Measurements from ENCODE around the gene C3orf22.

Gene C3orf22

DNA sequence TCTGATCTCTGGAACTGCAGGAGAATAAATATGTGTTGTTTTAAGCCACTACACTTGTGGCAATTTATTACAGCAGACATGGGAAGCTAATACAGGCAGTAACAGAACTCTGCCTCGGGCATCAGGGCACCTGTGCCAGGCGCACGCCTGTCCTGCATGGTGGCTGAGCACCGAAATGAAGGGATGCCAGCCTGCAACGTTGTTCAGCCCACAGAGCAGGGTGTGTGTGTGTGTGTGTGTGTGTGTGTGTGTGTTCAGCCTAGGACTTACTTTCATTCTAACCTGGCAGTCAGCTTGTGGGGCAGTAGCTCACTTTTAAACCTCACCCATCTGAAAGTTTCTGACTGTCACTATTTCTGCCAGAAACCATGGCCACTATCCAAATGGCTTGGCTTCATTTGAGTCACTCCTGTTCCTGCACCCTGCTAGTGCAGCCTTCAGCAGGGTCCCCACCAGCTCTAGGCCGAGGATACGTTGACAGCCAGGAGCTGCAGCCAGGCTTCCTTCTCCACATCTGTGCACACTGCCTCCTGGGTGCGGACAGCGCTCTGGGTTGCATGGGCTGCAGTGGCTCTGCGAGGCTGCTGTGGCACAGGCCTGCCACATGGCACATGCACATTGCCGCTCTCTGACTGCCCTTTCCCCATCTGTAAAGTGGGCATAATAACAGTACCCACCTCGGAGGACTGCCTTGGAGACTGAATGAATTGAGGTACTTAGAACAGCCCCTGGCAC lies 45.6 kb downstream of the C3orf22 start:
- DNase-seq (ENCODE audit: low read depth in 2 of 2) = no peak

DNA sequence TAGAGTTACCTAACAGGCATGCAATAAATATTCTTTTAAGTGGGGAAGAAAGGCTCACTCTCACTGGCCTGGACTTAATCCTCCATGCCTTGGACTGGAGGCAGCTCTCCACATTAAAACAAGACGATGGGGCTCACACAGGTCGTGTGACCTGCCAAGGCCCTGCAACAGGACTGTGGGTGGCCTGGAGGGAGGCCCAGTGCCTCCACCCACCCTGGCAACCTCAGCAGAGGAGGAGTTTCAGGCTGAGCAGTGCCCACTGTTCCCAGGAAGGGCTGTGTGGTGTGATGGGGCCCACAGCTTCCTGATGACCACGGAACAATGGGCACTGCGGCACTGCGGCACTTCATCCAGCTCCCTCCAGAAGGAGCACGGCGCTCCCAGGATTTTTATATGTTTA lies 46.7 kb downstream of the C3orf22 start:
- no peak for DNase-seq (ENCODE audit: low read depth in 2 of 2)

DNA sequence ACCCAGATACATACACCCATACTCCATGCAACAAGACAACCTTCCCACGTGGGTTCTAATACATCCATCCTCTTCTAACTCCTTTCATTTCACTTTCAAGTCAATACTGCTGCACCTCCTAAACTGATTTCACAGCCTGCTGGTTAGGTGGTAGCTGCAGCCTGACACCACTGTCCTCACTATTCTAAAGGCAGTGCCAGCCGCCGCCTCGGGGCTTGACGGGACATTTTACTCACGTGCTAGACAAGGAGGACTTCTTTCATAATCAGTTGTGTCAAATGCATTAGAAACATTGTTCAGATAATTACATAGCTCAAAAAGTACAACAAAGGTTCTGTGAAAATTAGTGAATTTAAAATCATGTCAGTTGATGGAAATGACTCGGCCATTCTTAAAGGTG lies 47.4 kb downstream of the C3orf22 start:
- DNase-seq (ENCODE audit: low read depth in 2 of 2) = no peak

DNA sequence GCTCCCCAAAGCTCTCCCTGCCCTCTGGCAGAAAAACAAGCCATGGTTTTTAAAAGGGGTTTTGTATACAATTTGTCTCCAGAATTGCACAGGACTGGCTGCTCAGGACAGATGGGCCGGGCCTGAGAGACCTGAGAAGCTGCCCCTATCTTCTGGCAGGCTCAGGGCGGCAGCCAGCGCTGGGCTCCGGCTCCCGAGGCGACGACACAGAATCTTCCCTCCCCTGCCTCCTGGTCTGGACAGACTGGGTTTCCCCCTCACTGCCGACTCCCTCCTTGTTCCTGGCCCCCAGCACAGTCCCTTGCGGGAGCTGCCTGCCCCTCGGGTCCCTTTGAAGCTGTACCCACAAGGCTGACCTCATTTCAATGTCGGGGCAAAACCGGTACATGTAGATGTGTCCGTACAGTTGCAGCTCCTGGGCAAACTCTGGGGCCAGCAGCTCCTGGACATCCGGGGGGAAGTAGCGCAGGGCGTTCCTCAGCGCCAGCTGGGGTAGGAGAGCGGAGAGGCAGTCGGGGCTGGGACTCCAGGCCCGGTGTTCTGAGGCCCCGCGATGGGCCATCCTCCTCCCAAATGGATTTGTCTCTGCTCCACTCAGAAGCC lies 48.3 kb downstream of the C3orf22 start:
- DNase-seq (ENCODE audit: low read depth in 2 of 2) = no peak

DNA sequence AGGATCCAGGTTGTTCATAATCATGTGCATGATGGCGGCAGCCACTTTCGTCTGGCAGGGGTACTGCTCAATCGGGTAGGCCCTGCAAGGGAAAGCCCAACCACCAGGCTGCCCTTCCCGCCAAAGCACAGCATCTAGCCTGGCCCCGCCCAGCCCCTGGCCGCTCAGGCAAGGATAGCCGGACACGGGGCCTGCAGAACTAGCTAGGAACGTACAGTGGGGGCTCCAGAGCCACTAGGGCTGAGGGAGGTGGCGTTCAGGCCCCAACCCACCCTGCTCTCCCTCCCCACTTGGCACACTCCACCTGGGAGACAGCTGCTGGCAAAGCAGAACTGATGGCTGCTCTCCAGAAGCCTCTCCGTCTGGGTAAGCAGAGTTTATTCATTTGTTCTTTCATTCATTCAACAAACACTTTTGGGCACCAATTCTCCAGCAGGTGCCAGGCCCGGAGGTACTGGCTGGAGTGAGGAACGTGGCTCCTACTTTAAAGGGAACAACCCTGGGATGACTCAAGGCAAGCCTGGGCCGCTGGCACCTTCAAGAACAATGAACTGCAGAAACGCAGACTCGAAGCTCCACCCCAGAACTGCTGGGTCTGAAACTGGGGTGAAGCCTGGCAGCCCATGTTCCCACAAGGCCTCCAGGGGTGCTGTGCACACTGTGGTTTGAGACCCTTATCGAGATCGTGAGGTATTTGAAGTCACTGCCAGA lies 49.0 kb downstream of the C3orf22 start:
- DNase-seq (ENCODE audit: low read depth in 2 of 2) = no peak

DNA sequence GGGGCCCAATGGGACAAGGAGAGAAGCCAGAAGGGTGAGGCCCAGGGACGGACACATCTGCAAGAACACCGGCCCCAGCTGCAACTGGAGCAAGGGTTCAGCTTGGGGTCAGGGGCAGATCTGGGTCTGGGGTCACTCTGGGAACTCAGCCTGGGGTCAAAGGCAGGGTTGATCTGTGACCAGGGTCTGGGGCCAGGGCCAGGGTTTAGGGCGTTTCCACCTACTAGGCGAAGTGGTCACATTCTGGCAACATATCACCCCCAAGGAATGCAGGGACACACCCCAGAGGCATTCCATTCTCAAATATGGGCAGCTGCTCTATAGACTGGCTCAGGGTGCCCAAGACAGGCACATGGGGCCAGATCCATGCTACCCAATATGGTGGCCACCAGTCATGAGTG lies 50.2 kb downstream of the C3orf22 start:
- no peak for DNase-seq (ENCODE audit: low read depth in 2 of 2)

DNA sequence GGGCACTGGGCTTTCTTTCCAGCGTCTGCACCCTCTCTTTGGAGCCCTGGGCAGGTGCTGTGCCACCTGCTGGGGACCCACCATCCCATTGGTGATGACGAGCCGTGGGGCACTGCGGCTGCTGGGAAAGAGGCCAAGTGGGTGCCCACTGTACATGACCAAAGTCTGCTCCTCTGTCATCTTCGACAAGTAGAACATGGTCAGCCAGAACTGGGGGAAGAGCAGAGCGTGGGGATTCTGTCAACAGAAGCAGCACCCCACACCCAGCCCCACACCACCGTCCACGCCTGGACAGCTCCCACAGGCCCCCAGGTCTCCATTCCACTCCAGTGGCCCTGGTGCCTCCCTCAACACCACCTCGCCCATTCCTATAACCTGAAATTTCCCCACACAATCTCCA lies 50.8 kb downstream of the C3orf22 start:
- DNase-seq (ENCODE audit: low read depth in 2 of 2) = no peak

DNA sequence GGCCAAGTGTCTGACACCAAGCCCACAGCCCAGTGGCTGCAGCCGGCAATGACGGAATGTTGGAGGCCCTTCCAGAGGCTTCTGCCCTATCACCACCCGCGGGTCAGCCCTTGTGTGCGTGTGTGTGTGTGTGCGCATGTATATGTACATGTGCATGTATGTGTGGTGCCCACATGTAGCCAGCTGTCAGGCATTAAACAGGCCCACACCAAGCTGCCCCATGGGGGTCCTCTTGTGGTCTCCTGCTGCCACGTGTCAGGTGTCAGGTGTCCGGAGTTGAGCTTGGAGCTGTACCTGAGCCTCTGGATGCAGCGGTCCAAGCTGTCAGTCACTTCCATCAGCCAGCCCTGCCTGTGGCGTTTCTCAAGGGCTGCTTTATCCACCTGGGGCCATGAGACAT lies 55.0 kb downstream of the C3orf22 start:
- no peak for DNase-seq (ENCODE audit: low read depth in 2 of 2)

DNA sequence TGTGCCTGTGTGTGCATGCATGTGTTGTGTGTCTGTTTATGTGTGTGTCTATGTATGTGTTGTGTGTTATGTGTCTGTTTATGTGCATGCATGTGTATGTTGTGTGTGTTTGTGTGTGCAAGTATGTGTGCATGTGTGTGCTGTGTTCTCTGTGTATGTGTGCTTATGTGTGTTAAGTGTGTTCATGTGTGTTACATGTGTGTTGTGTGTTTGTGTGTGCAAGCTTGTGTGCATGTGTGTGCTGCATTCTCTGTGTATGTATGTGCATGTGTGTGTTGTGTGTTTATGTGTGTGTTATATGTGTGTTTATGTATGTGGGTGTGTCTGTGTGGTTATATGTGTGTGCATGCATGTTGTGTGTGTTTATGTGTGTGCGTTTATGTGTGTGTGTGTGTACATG lies 56.1 kb downstream of the C3orf22 start:
- DNase-seq (ENCODE audit: low read depth in 2 of 2) = no peak

DNA sequence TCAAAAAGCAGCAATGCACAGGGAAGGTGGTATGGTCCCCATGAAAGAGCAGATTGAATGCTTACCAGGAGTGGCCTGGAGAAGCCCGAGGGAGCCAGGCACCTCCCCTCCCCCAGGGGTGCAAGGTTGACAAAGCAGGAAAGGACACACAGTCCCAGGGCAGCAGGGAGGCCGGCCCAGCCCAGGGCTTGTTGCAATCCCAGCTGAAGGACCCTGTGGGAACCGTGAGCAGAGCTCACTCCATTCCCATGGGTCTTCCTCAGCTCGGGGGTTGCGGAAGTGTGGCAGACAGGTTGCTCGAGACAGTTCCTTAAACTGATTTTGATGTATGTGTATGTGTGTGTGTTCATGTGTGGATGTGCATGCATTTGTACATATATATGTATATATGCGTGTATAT lies 57.0 kb downstream of the C3orf22 start:
- no peak for DNase-seq (ENCODE audit: low read depth in 2 of 2)

DNA sequence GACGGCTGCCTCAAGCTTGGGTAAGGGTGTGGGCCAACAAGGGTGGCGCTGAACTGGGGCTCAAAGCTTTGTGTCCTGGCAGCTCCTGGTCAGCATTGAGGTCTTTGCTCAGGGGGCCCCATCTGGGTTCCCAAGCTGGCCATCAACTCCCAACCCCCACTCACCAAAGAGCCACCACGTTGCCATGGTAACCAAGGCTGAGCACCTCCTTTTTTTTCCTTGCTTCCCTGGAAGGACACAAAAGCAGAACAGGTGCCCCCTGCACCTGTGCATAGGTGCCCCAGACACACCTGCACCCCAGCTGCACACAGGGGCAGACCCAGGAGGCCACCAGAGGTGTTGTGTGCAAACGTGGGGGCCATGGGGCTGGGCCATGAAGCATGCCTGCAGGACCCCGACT lies 57.7 kb downstream of the C3orf22 start:
- no peak for DNase-seq (ENCODE audit: low read depth in 2 of 2)

DNA sequence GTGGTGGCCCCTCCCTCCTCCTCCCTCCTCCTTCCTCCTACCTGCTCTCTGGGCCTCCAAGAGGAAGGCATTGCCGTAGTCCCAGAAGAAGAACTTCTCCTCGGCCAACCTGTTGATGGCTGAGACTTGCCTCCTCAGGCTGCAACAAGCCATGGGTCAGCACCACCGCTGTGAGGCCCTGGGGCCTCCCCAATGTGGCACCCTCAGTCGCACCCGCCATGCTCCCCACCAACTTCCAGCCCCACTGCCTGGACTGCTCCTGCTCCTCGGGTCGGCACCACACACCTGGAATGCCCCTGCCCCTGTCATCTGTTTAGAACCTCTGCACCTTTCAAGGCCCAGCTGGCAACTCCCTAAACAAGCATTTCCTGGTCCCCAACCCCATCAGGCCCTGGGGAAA lies 58.7 kb downstream of the C3orf22 start:
- no peak for DNase-seq (ENCODE audit: low read depth in 2 of 2)

Measured in stimulated activated CD8-positive, alpha-beta memory T cell treated with anti-CD3 and anti-CD28 coated beads, Interleukin-2, amount 100 ng/mL, for 1 hour (primary cell).